HepG2 (cell line): ENCODE data around the gene RTCA.
"Not testable (repeated sequence)": the region's sequence is repeated elsewhere in the genome, so short reads cannot be mapped to it uniquely, and the experiment has no call there.

ENCODE experiments used
- CEBPB ChIP-seq: IDR thresholded peaks from 2 replicates; pipeline ENCODE4 v1.6.1; 2011; ENCODE audit warnings: low read depth, low read length, improper control_type of control experiment, borderline replicate concordance
- CTCF ChIP-seq: sonication (generic); formaldehyde crosslinking; IDR thresholded peaks from 2 replicates; pipeline ENCODE4 v1.5.0; 2020; ENCODE audit warnings: mild to moderate bottlenecking, missing genetic modification reagents, moderate library complexity
- GTF3A ChIP-seq: sonication (generic); formaldehyde crosslinking; conservative IDR thresholded peaks from 2 replicates; pipeline ENCODE4 v1.4.0; 2020; ENCODE audit warnings: mild to moderate bottlenecking, missing genetic modification reagents
- IKZF1 ChIP-seq: fragments of 450-650 bp; IDR thresholded peaks from 2 replicates; pipeline ENCODE4 v1.7.1; 2016
- PPARG ChIP-seq: conservative IDR thresholded peaks from 2 replicates; pipeline ENCODE4 v1.6.1; 2016; ENCODE audit warnings: missing biosample characterization, missing genetic modification reagents
- RAD21 ChIP-seq: fragments of 450-650 bp; formaldehyde crosslinking; IDR thresholded peaks from 2 replicates; pipeline ENCODE4 v1.5.0; 2020; ENCODE audit warnings: mild to moderate bottlenecking
- ZFP1 ChIP-seq: IDR thresholded peaks from 2 replicates; pipeline ENCODE4 v1.6.1; 2016
- ZNF614 ChIP-seq: IDR thresholded peaks from 2 replicates; pipeline ENCODE4 v1.6.1; 2018; ENCODE audit warnings: missing biosample characterization, missing genetic modification reagents, inconsistent platforms, borderline replicate concordance

- TF ChIP-seq PPARG (CRISPR knock-in tag); ZNF614 (CRISPR knock-in tag); CEBPB; IKZF1; RAD21 (CRISPR knock-in tag); CTCF (CRISPR knock-in tag); GTF3A; ZFP1 (CRISPR knock-in tag): not testable (repeated sequence)
Measured at GRCh38 chr1:100339735-100340134, 73.7 kb downstream of the RTCA start.
